HG03469 (cell line): ENCODE data around the gene TMEM204.

ENCODE experiments used
- ATAC-seq: cut with Tn5 transposase; IDR thresholded peaks from one replicate; pipeline ENCODE4 v1.9.1; 2021; ENCODE audit warnings: mild to moderate bottlenecking, moderate library complexity, moderate number of reproducible peaks; ENCODE audit not compliant: unreplicated experiment

The TMEM204 gene

DNA sequence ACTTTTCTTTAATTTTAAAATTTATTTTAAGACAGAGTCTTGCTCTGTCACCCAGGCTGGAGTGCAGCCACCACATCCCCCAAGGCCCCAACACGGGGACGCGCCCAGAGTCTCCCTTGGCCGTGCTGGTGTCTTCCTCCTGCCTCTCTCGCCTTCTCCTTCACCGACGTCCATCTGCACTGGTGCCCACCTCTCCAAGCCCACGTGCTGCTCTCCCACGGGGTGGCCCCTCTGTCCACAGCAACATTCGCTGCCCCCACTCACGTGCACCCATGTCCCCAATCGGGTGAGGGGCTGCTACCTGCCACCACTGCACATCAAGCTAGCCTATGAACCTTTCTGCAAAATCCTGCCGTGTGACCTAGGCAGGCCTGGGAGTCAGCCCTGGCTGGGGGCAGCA, 3.1 kb downstream of the TMEM204 start:
- ATAC-seq: no peak

DNA sequence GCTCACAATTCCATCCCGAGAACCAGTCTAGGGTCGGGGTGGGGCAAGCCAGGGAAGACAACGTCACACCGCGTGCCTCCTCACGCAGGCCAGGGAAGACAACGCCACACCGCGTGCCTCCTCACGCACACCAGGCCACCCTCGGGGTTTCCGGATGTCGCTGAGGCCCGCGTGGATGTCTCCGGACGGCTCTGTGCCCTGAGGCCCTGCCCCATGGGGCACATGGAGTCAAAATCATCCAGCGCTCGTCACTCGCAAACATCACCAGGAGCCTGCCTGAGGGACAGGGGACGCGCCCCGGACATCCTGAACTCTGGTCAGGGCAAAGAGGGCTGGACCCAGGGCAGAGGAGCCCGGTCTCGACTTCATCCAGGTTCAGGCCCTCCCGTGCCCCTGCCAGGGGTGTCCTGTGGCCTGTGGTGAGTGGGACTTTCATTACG, 3.7 kb downstream of the TMEM204 start:
- no peak for ATAC-seq

DNA sequence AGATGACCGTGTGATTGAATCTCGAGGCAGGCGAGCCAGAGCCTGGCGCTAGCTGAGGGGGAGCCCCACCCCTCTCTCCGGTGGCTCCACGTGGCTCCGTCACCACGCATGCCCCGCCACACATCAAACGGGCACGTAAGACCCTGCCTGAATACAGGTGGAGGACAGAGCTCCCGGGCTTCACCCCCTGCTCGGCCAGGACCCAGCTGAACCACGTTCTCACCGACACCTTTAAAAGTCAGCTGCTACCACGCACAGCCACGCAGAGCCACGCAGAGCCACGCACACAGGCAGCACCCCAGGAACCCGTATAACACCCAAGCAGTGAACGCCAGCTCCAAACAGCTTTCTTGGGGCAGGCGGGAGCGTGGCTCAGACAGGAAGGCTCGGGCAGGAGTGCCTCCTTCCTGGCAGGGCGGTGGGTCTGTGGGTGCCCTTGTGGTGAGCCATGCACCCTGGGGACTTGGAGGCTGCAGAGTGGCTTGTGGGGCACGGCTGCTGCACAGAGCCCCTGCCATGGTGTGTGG, 4.4 kb downstream of the TMEM204 start:
- no peak for ATAC-seq

DNA sequence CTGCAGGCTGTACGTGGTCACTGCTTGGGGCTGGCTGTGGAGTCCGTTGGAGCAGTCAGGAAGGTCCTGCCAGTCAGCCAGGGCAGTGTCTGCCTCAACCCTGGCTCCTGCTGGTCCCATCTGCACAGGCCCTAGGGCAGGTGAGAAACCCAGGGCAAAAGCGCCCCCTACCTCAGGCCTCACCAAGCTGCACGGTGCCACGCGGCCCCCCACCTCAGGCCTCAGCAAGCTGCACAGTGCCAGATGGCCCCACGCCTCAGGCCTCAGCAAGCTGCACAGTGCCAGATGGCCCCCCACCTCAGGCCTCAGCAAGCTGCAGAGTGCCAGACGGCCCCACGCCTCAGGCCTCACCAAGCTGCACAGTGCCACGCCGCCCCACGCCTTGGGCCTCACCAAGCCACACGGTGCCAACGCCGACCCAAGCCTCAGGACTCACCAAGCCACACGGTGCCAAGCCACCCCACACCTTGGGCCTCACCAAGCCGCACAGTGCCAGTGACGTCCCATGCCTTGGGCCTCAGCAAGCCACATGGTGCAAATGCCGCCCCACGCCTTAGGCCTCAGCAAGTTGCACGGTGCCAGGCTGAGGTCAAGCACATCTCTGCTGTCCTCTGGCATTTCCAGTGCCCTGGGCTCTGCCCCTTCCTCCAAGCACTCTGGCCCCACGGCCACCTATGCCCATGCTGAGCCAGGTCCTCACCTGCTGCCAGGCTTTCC, 5.5 kb downstream of the TMEM204 start:
- ATAC-seq: no peak

DNA sequence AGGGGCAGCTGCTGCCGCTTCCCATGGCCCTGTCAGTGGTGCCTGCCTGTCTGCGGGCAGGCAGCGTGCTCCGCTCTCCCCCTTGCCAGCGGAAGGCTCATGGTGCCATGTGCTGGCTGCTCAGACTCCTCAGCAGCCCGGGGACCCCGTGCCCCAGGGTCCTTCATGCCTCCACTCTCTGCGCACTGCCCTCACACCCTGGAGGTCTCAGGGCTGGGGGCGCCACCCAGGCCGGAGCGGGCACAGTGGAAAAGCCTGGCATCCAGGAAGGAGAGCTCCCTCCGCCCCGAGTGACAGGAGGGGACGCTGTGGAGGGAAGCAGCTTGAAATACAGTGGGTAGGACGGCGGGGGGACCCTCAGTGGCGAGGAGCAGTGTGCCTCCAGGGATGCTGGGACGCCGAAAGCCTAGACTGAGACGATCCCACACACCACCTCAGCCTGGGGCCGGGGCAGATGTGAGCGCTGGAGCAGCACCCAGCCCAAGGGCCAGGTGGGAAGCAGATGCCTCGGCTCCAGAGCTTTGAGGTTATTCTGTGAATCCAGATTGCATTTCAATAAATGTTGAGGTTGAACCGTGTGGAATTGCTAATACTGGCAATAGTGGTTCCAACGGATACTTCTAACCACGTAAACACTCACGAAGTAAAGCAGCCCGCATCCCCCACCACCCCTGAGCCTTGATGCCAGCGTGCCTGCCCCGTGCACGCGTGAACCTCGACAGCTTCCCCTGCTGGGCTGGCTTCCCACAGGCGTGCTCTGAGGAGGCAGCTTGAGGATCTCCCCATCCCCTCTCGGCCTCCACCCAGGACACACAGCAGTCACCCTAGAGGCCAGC, 6.5 kb downstream of the TMEM204 start:
- no peak for ATAC-seq

DNA sequence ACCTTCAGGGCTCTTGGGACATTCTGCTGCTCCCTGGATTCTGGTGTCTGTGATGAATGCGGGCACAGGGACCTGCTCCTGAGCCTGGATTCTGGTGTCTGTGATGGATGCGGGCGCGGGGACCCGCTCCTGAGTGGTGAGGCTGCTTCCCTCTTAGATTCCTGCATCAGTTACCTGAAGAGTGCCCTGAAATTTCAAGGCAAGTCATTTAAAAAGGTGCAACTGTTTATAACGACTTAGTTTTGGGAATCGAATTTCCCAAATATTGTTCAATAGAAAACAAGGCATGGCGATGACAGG, 7.0 kb downstream of the TMEM204 start:
- ATAC-seq: no peak

DNA sequence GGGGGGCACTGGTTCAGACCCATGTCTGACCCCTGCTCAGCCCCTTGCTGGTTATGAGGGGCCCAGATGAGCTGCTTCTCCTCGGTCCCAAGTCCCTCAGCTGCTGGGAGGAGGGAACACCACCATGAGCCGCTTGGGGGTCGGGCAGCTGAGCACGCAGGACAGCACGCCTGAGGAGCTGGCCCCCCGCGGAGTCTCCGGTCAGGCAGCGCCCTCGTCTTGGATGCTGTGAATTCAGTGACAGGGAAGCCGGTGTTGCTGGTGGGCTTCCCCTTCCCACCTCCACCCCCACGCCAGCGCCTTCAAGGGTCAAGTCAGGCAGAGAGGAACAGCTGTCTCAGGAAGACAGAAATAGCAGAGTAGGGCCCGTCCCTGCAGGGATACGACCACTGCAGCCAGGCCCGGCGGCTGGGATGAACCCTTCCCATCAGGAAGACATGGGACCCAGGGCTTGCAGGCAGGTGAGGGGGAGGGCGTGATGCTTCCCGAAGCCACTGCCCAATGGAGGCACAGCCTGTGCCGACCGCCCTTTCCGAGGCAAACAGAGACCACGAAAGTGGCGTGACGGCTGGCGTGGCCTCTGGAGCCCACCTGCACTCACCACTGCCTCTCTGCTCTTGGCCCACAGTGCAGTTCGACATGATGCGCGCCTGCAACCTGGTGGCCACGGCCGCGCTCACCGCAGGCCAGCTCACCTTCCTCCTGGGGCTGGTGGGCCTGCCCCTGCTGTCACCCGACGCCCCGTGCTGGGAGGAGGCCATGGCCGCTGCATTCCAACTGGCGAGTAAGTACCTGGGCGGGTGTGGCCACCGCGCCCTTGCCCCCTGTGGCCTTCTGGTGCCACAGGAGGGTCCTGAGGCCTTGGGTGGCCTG, 8.1 kb downstream of the TMEM204 start:
- ATAC-seq: no peak

DNA sequence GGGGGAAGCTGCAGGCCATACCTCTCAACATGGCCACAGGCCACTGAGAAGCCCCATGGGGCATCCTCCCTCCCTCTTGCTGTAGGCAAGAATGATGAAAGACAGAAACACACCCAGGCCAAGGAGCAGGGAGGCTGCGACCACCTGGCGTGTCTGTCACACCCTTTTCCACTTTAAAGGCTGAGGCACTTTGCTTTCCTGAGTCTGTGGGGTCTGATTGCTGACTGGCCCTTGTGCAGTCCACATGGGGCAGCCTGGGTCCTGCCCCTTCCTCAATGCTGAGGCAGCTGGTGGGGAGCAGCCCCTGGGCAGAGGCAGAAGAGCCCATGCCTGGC, 8.7 kb downstream of the TMEM204 start:
- ATAC-seq: no peak

DNA sequence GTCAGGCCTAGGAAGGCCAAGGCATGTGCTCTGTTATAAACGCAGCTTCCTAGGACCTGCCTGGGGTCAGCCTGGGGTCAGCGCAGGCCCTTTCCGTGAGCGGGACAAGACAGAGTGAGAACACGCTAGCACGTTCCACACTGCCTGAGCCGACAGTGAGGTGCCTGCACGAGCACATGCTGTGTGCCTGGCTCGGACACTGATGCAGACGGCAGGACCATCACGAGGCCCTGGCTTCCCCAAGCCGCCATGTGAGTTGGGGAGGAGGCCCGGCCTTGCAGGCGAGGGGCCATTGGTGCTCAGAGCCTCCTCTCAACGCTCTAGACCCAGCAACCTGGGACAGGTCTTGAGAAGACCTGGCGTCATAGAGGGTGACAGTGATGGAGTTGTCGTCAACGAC, 9.1 kb downstream of the TMEM204 start:
- no peak for ATAC-seq

DNA sequence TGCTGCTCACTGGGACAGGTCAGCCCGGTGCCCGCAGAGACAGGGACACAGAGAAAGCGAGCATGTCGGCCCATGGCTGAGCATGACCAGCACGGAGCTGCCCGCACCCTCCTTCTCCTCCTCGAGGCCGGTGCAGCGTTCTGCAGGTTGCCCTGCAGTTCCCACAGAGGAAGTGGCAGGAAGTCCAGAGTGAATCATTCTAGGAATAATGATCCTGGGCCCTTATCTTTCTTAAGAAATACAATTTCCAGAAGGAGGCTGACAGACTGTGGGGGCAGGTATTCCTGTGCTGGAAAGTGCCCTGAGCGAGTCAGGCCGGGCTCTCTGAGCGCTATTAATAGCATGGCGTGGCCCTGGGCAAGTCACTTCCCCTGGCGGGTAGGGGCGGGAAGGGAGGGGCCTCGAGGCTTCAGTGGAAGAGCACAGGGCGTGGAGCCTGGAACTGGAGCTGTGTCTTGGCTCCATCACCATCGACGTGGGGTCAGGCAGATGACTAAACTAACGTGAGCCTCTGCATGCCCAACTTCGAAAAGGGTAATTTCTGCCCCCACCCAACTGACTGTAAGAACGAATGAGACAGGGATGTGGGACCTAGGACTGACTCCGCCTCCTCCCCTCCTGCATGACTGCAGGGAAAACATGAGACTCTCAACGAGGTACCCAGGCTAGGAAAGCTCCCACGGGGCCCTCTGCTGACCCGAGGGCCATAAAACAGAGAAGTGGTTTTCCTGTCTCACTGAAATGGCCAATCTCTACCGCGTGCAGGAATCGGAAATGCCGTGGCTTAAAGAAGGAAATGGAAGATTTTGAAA, 9.8 kb downstream of the TMEM204 start:
- ATAC-seq: no peak

DNA sequence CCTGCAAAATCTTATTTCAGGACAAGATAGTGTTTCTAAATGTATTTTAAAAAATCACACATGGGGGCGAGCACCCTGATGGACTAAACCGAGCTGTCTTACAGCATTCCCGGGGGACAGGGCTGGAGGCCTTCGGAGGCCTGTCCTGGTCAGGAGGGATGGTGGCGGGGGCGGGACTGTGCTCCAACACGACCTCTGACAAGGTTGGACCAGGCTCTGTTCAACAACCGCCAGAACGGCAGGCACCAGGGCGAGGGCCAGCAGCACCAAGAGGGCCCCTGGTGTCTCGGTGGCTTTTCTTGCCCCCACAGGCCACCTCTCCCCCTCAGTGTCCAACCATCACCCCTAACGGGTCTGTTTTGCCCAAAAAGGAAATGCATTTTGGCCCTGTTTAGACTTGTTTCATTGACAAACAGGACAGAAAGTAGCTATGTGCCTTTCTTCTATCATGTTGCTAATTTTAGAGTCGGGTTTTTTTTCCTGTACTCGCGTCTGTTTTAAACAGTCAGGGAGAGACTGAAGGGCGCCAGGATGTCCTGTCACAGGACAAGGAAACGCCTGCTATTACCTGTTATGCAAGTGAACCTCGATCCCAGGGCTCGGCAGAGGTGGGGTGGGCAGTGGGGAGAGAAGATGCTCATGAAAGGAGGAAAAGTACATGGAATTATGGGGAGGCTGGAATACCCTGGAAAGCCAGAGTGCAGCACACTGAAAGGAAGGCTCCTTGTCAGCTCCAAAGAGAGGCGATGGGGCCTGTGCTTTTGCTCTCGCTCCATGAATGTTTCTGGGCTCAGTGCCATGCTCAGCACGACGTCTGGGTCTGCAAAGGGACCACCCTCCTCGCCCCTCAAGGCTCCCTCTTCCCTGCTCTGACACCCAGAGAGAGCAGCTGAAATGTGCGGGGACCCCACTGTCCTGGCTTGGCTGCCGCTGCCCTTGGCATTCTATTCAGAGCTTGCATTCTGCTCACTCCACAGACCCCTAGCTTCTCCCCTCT, 11.9 kb downstream of the TMEM204 start:
- ATAC-seq: no peak

DNA sequence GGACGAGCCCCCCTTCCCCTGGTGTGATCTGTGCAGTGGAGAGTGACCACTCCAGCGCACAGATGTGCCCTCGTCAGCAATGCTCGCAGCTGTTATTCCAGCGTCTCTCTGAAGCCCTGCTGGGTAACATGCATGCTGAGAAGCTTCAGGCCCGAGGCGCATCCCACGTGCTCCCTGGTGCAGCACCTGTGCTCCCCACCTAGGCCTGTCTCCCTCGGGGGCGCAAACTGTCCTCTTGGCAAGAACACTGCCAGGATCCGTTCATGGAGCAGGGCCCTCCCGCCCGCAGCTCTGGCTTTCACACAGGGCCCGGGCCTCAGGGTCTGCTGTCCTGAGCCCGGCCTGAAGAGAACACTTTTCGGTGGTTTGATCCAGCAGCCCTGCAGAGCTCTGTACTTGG, 13.0 kb downstream of the TMEM204 start:
- ATAC-seq: no peak

DNA sequence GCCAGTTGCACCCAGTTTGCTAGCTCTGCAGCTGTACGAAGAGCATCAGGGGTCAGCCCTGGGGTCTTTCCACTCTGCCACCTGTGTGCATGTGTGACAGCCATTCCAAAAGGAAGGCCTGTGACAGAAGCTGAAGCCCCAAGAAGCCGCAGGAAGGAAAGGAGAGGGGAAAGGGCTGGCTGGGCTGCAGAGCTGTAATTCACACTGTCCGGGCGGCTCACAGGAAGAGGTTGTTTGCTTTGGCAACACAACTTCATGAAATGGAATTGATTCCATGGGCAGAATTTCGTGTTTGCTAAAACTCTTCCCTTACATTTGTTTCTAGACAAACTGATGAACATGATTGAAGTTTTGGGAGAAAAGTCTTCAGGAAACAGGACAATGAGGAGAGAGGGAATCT, 14.8 kb downstream of the TMEM204 start:
- ATAC-seq: no peak

DNA sequence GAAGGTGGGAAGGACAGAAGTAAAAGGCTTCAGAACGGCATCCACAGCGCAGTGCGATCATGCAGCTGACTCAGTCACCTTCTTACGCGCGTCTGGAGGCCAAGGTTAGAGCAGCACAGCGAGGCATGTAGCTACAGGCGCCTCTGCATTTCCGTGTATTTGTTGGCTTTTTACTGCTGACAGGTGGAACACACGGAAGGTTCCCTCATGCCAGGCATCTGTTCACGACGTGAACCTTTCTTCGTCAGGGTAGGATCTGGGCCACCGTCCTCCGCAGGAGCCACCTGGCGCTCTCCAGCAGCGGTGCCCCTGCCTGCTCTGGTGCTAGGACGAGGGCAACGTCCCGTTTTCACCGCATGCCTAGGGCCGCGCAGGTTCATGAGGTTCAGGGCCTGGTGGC, 15.3 kb downstream of the TMEM204 start:
- ATAC-seq: no peak

DNA sequence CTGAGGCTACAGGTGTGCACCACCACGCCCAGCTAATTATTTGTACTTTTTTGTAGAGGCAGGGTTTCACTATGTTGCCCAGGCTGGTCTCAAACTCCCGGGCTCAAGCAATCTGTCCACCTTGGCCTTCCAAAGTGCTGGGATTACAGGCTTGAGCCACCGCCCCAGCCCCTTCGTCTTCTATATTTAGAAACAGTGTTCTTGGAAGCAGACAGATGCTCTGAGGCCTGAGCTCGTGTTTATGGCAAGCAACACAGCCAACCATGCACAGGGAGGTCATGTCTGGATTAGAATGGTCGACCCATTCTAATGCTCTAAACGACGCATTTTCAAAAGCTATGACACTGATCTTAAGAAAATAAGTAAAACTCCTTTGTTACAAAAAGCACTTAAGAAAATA, 16.6 kb downstream of the TMEM204 start:
- ATAC-seq: no peak

DNA sequence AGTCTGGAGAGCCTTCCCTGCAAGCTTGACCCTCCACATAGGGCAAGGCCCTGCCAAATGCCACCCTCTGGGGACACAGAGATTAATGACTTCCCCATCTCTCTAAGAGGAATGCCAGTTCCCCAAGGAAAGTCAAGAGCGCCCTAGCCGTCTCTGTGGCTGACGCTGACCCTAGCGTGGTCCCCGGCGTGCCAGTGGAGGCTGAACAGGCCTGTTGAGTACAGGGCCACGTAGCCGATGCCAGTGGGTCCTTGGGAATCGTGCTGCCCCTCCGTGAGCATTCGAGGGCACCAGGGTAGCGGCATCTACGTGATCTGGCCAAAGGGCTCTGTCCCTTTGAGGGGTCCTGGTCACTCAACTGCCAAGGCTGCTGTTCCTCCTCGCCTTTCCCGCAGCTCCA, 17.2 kb downstream of the TMEM204 start:
- no peak for ATAC-seq

DNA sequence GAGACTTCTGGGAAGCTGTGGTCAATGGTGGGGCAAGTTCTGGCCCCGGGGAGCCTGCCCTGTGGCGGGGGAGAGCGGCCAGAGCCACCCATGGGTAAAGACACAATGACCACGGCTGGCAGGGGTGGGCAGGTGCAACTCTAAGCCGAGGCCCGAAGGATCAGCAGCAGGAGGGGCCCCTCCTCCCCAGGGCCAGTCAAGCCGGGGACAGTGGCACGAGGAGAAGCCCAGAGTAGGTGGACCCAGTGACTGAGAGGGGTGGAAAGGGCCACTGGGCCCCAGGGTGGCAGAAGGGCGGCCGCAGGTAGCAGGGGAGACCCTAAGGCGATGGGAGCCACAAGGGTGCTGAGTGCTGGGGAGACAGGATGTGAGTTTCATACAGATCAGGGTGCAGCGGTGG, 17.7 kb downstream of the TMEM204 start:
- no peak for ATAC-seq

DNA sequence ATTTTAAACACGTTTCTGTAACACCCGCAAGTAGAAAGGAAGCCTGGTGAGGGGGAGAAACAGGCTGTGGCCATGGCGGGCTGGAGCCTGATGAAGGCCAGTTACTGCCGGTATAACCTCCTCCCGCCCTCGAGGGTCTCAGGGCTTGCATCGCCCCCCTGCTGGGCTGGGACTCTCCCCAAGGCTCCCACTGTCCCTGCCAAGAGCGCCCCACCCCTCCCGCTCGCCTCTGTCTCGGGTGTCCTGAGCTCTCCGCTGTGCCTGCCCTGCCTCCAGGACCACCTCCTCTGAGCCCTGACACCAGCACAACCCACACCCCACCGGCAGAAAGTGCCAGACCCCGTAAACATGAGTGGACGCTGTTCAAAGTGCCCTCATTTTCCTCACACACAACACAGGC, 18.7 kb downstream of the TMEM204 start:
- ATAC-seq: no peak
